ENCODE results near the gene GANC. TPM values are rescaled to one million over a fixed set of nuclear protein-coding genes. Genes with fewer than 3 reads are reported as not detected.

Gene GANC
- total RNA-seq, 1 experiment from 2014 or later, result 31.1 TPM

DNA sequence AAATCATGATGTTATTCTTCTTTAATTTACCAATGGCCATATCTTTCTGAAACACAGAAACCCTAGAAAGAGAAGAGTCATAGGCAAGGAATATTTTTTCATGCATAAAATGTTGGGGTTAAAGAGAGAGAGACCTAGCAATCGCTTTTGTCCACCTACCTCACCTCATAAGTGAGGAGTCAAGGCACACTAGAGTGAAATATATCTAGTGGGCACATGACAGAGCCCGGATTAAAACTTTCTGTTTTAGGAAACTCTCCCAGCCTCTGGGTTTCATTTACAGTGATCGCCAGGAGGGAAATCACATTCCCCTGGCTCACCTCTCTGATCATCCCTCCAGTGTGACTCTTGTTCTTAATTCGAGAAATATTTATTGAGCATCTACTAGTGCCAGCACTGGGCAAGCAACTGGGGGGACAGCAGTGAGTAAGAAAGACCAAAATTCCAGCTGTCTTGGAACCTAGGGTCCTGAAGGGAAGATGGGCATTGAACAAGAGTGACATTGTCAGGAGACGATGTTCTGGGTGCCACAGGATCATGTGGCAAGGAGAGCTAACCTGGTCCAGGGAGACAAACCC lies 87.6 kb downstream of the GANC start:
- Histone ChIP-seq H3K36me3 (ENCODE audit: insufficient read depth, low read length) (no peaks in the 10 kb centered on the region), H3K9me3 (ENCODE audit: low read length) (no peaks in the 10 kb centered on the region), H3K79me2 (ENCODE audit: low read length) (no peaks in the 10 kb centered on the region), H3K4me1 (ENCODE audit: low read length) (no peaks in the 10 kb centered on the region), H4K20me1 (ENCODE audit: insufficient read depth, low read depth, low read length) (no peaks in the 10 kb centered on the region), H3K27ac (ENCODE audit: low read length) (no peak overlapping the region), H3K9me2 (replicated peaks; ENCODE audit: insufficient read depth, low read length) (no peaks in the 10 kb centered on the region), H3K9ac (ENCODE audit: low read length) (no peak overlapping the region), H2AFZ (ENCODE audit: low read length) (no peak overlapping the region), H3K27me3 (ENCODE audit: low read length) (no peaks in the 10 kb centered on the region), H3K4me3 (ENCODE audit: low read length) (no peak overlapping the region), H3K4me2 (ENCODE audit: low read depth, low read length, poor library complexity, severe bottlenecking) (no peak overlapping the region)
- DNase-seq, result no peak

DNA sequence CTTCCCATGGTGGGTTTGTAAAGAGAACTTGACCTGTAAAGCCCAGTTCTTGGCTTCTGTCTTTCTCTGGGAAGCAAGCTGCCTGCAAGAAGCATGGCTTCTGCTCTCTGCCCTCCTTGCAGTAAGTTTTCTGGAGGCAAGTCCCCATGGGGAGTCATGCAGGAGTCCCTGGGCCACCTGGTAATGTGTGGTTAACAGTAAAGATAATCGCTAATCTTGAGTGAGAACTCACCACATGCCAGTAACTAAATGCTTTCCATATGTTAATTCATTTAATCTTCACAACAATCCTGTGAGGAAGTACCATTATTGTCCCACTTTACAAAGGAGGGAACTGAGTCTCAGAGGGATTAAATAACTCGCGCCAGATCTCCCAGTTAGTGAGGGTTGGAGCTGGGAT lies 90.5 kb downstream of the GANC start:
- DNase-seq, result no peak
- H3K4me3 ChIP-seq (ENCODE audit: low read length), result no peak overlapping the region
- H3K4me1 ChIP-seq (ENCODE audit: low read length), result no peaks in the 10 kb centered on the region
- H3K27ac ChIP-seq (ENCODE audit: low read length), result no peak overlapping the region
- H3K9ac ChIP-seq (ENCODE audit: low read length), result no peak overlapping the region
- H4K20me1 ChIP-seq (ENCODE audit: insufficient read depth, low read depth, low read length), result no peaks in the 10 kb centered on the region
- H3K79me2 ChIP-seq (ENCODE audit: low read length), result no peaks in the 10 kb centered on the region
- H3K9me3 ChIP-seq (ENCODE audit: low read length), result no peaks in the 10 kb centered on the region
- H3K9me2 ChIP-seq (replicated peaks; ENCODE audit: insufficient read depth, low read length), result no peaks in the 10 kb centered on the region
- no peaks in the 10 kb centered on the region for H3K36me3 ChIP-seq (ENCODE audit: insufficient read depth, low read length)
- H2AFZ ChIP-seq (ENCODE audit: low read length), result no peak overlapping the region
- H3K27me3 ChIP-seq (ENCODE audit: low read length), result no peaks in the 10 kb centered on the region
- H3K4me2 ChIP-seq (ENCODE audit: low read depth, low read length, poor library complexity, severe bottlenecking), result no peak overlapping the region

DNA sequence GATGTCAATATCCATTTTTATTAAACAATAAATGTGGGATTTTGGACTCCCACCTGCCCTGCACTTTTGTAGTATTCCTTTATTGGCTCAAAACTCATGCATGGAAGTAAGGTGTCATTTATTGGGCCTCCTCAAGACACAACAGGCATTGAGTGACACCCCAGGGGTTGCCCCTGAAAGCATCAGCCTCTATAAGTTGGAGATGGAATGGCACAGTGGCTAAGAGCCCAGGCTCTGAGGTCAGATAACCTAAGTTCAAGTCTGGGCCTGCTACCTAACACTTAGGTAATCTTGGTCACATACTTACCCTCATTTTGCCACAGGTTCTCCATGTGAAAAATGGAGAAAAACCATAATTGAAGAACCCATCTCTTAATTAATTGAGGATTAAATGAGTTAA lies 90.9 kb downstream of the GANC start:
- no peaks in the 10 kb centered on the region for H3K4me1 ChIP-seq (ENCODE audit: low read length)
- H3K9me2 ChIP-seq (replicated peaks; ENCODE audit: insufficient read depth, low read length), result no peaks in the 10 kb centered on the region
- H3K9ac ChIP-seq (ENCODE audit: low read length), result no peak overlapping the region
- no peak for DNase-seq
- no peaks in the 10 kb centered on the region for H3K9me3 ChIP-seq (ENCODE audit: low read length)
- no peak overlapping the region for H3K4me3 ChIP-seq (ENCODE audit: low read length)
- H3K4me2 ChIP-seq (ENCODE audit: low read depth, low read length, poor library complexity, severe bottlenecking), result no peak overlapping the region
- no peaks in the 10 kb centered on the region for H3K36me3 ChIP-seq (ENCODE audit: insufficient read depth, low read length)
- no peaks in the 10 kb centered on the region for H3K79me2 ChIP-seq (ENCODE audit: low read length)
- H2AFZ ChIP-seq (ENCODE audit: low read length), result no peak overlapping the region
- H4K20me1 ChIP-seq (ENCODE audit: insufficient read depth, low read depth, low read length), result no peaks in the 10 kb centered on the region
- H3K27me3 ChIP-seq (ENCODE audit: low read length), result no peaks in the 10 kb centered on the region
- H3K27ac ChIP-seq (ENCODE audit: low read length), result no peak overlapping the region

DNA sequence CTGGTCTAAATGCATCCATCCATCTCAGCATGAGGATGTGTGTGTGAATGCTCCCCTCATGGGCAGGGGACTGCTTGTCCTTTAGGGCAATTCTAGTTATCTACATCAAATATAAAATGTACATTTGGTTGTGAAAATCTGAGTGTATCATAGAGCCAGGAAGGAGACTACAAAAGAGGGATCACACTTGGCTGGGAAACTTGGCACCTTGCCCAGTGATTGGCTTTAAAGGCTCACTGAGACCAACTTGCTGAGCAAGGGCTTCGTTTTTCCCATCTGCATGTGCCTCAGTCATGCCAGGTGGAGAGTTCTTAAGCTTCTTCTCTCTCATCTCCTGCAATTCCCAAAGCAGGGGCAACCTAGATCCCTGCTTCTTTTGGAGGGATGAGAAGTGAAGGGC lies 91.5 kb downstream of the GANC start:
- H3K9me3 ChIP-seq (ENCODE audit: low read length), result no peaks in the 10 kb centered on the region
- H2AFZ ChIP-seq (ENCODE audit: low read length), result no peak overlapping the region
- H3K4me1 ChIP-seq (ENCODE audit: low read length), result no peaks in the 10 kb centered on the region
- H4K20me1 ChIP-seq (ENCODE audit: insufficient read depth, low read depth, low read length), result no peaks in the 10 kb centered on the region
- no peaks in the 10 kb centered on the region for H3K36me3 ChIP-seq (ENCODE audit: insufficient read depth, low read length)
- no peak overlapping the region for H3K4me3 ChIP-seq (ENCODE audit: low read length)
- no peaks in the 10 kb centered on the region for H3K27me3 ChIP-seq (ENCODE audit: low read length)
- no peak overlapping the region for H3K9ac ChIP-seq (ENCODE audit: low read length)
- H3K9me2 ChIP-seq (replicated peaks; ENCODE audit: insufficient read depth, low read length), result no peaks in the 10 kb centered on the region
- H3K4me2 ChIP-seq (ENCODE audit: low read depth, low read length, poor library complexity, severe bottlenecking), result no peak overlapping the region
- no peak for DNase-seq
- no peak overlapping the region for H3K27ac ChIP-seq (ENCODE audit: low read length)
- H3K79me2 ChIP-seq (ENCODE audit: low read length), result no peaks in the 10 kb centered on the region

DNA sequence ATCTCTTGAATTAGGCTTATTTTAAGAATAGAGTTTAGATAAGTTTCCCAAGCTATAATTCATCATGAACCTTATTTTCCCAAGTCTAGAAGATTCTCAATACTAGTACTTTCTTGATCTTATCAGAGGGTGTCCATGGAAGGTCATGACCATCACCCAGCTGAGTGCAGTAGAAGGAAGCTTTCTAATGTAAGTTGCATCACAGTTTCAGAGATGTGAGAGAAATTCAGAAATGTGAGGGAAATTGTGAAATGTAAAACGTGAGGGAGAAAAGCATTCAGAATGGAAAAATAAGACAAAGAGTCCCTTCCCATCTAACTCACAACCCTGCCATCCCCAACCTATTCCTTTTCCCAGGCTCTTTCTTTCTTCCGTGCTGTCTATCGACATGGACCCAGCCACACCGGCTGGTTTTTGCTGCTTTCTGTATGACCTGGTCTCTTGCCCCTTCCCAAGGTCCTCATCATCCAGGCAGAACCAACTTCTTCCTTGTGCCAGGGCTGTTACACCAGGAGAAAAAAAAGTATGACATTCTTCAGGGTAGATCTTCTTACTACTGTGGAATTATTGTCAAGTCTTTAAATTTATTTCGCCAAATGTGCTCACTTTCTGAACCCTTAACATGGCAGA lies 93.0 kb downstream of the GANC start:
- no peaks in the 10 kb centered on the region for H4K20me1 ChIP-seq (ENCODE audit: insufficient read depth, low read depth, low read length)
- no peak for DNase-seq
- H3K79me2 ChIP-seq (ENCODE audit: low read length), result no peaks in the 10 kb centered on the region
- no peaks in the 10 kb centered on the region for H3K36me3 ChIP-seq (ENCODE audit: insufficient read depth, low read length)
- no peaks in the 10 kb centered on the region for H3K9me3 ChIP-seq (ENCODE audit: low read length)
- H3K9ac ChIP-seq (ENCODE audit: low read length), result no peak overlapping the region
- H3K4me1 ChIP-seq (ENCODE audit: low read length), result peaks cover 4% of the 10 kb centered on the region
- no peak overlapping the region for H3K4me3 ChIP-seq (ENCODE audit: low read length)
- H3K4me2 ChIP-seq (ENCODE audit: low read depth, low read length, poor library complexity, severe bottlenecking), result no peak overlapping the region
- H2AFZ ChIP-seq (ENCODE audit: low read length), result no peak overlapping the region
- no peaks in the 10 kb centered on the region for H3K27me3 ChIP-seq (ENCODE audit: low read length)
- H3K9me2 ChIP-seq (replicated peaks; ENCODE audit: insufficient read depth, low read length), result no peaks in the 10 kb centered on the region
- H3K27ac ChIP-seq (ENCODE audit: low read length), result no peak overlapping the region

DNA sequence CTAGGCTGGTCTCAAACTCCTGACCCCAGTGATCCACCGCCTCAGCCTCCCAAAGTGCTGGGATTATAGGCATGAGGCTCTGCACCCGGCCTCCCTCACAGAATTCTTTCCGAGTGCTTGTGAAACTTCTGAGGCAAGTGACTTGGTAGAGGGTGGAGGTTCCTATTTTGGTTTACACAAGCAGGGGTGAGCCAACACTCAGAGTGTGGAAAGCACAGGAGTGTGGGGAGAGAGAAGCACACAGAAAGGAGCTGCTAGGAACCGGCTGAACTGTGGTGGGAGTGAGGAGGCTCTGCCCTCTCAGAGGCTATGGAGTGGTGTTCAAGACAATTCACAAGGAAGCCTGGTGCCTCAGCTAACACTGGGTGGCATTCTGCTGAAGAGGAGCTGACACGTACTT lies 94.0 kb downstream of the GANC start:
- Histone ChIP-seq H3K79me2 (ENCODE audit: low read length) (no peaks in the 10 kb centered on the region), H3K4me1 (ENCODE audit: low read length) (peaks cover 8% of the 10 kb centered on the region), H2AFZ (ENCODE audit: low read length) (no peak overlapping the region), H4K20me1 (ENCODE audit: insufficient read depth, low read depth, low read length) (no peaks in the 10 kb centered on the region), H3K36me3 (ENCODE audit: insufficient read depth, low read length) (no peaks in the 10 kb centered on the region), H3K9me3 (ENCODE audit: low read length) (no peaks in the 10 kb centered on the region), H3K4me2 (ENCODE audit: low read depth, low read length, poor library complexity, severe bottlenecking) (no peak overlapping the region), H3K9me2 (replicated peaks; ENCODE audit: insufficient read depth, low read length) (no peaks in the 10 kb centered on the region), H3K9ac (ENCODE audit: low read length) (no peak overlapping the region), H3K27me3 (ENCODE audit: low read length) (no peaks in the 10 kb centered on the region), H3K27ac (ENCODE audit: low read length) (no peak overlapping the region), H3K4me3 (ENCODE audit: low read length) (no peak overlapping the region)
- DNase-seq, result no peak

DNA sequence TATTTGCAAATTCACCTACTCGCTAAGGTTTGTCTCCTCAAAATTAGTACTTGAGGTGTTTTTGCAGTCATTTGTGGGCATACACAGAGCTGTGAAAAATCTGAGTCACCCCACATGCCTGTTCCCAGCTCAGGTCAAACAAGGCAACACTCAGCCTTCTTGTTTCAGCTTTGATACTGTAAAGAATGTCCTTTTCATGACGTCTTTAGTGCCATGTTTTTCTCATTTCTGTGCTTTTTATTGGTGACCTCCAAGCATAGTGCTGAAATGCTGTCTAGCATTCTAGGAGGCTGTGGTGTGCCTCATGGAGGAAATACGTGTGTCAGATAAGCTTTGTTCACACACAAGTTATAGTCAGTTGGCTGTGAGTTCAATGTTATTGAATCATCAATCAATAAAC lies 95.1 kb downstream of the GANC start:
- H3K4me1 ChIP-seq (ENCODE audit: low read length), result peaks cover 8% of the 10 kb centered on the region
- H3K9ac ChIP-seq (ENCODE audit: low read length), result no peak overlapping the region
- no peaks in the 10 kb centered on the region for H3K9me3 ChIP-seq (ENCODE audit: low read length)
- H3K36me3 ChIP-seq (ENCODE audit: insufficient read depth, low read length), result no peaks in the 10 kb centered on the region
- no peaks in the 10 kb centered on the region for H4K20me1 ChIP-seq (ENCODE audit: insufficient read depth, low read depth, low read length)
- no peaks in the 10 kb centered on the region for H3K79me2 ChIP-seq (ENCODE audit: low read length)
- no peaks in the 10 kb centered on the region for H3K27me3 ChIP-seq (ENCODE audit: low read length)
- no peaks in the 10 kb centered on the region for H3K9me2 ChIP-seq (replicated peaks; ENCODE audit: insufficient read depth, low read length)
- no peak overlapping the region for H3K4me2 ChIP-seq (ENCODE audit: low read depth, low read length, poor library complexity, severe bottlenecking)
- H2AFZ ChIP-seq (ENCODE audit: low read length), result no peak overlapping the region
- H3K27ac ChIP-seq (ENCODE audit: low read length), result no peak overlapping the region
- no peak for DNase-seq
- H3K4me3 ChIP-seq (ENCODE audit: low read length), result no peak overlapping the region

DNA sequence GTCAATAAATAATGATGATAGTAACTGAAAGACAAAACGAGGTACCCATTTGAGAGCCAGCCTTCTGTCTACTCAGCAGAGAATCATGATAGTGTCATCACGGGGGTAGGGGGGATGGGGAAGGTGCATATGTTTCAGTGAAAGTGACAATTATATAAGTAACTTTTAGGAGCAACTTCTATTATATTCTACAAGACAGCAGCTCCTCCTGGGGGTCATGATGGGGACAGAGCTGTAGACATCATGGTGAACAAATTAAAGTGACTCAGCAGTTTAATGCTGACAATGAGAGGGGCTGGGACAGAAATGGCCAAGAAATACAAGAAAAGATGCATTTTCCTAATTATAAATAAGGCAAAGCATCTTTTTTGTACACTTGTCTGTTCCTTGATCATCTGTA lies 98.1 kb downstream of the GANC start:
- Histone ChIP-seq H3K79me2 (ENCODE audit: low read length) (no peaks in the 10 kb centered on the region), H3K27me3 (ENCODE audit: low read length) (no peaks in the 10 kb centered on the region), H3K36me3 (ENCODE audit: insufficient read depth, low read length) (no peaks in the 10 kb centered on the region), H3K4me2 (ENCODE audit: low read depth, low read length, poor library complexity, severe bottlenecking) (no peak overlapping the region), H3K27ac (ENCODE audit: low read length) (no peak overlapping the region), H3K4me3 (ENCODE audit: low read length) (no peak overlapping the region), H3K9me2 (replicated peaks; ENCODE audit: insufficient read depth, low read length) (no peaks in the 10 kb centered on the region), H2AFZ (ENCODE audit: low read length) (peak overlapping the region; percentile 46; the same call in 1 of the 2 replicates), H3K4me1 (ENCODE audit: low read length) (peaks cover 8% of the 10 kb centered on the region), H3K9ac (ENCODE audit: low read length) (no peak overlapping the region), H4K20me1 (ENCODE audit: insufficient read depth, low read depth, low read length) (no peaks in the 10 kb centered on the region), H3K9me3 (ENCODE audit: low read length) (no peaks in the 10 kb centered on the region)
- DNase-seq, result peak; percentile 78
